ENCODE data around the gene KCNK15. TPM values are rescaled to one million over a fixed set of nuclear protein-coding genes. Genes with fewer than 3 reads are reported as not detected.
A peak's percentile ranks its signal among the peaks of the same experiment; 100 is the strongest.

KCNK15 gene
- total RNA-seq, 1 experiment from 2014 or later, result 3.0 TPM

DNA sequence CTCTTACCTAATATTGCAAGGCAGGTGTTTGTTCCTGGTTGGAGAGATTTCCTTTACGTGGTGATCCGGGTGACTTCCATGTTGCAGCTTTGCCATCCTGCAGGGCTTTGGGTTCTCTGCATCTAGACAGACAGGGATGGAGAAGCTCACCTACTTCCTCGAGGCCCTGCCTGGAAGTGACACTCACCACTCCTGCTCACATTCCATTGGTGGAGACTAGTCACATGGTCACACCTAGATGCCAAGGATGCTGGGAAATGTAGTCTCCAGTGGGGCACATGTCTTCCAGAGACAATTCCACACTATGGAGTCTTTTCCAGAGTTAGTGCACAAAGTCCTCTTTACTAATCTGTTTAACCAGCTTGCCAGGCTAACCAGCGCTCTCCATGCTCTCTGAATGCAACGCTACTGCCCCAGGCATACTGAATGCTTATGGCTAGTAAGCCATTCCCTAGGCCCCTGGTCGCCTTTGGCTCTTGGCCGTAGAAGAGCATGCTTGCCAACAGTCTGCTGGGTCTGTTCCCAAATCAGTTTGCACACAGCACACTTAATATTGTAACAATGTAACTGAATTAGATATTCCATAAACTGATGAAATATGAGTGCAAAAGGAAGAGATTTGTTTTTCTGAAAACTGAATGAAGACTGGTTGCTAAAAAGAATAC is 6.7 kb upstream of the KCNK15 start:
- intact Hi-C loops (cut with micrococcal nuclease), result no loop called here
- peak; percentile 80 for DNase-seq
- Histone ChIP-seq H4K20me1 (ENCODE audit: low read length) (no peaks in the 10 kb centered on the region), H3K27me3 (ENCODE audit: low read length) (no peaks in the 10 kb centered on the region), H3K9me2 (replicated peaks; ENCODE audit: low read length) (no peaks in the 10 kb centered on the region), H3K4me1 (ENCODE audit: insufficient read depth, low read length) (no peaks in the 10 kb centered on the region), H3K36me3 (ENCODE audit: low read depth, low read length) (no peaks in the 10 kb centered on the region), H3K4me3 (ENCODE audit: low read length) (no peak overlapping the region), H3K9me3 (ENCODE audit: low read length) (no peaks in the 10 kb centered on the region), H3K4me2 (ENCODE audit: low read length) (no peak overlapping the region), H3K9ac (ENCODE audit: low read length) (no peak overlapping the region), H3F3A (ENCODE audit: low read length, unreplicated experiment) (no peaks in the 10 kb centered on the region), H2AFZ (ENCODE audit: low read length) (no peak overlapping the region), H3K79me2 (ENCODE audit: low read length) (no peaks in the 10 kb centered on the region), H3K27ac (ENCODE audit: low read length) (no peak overlapping the region)
- peak; percentile 66 for ATAC-seq
- TF ChIP-seq, protein P1, sequence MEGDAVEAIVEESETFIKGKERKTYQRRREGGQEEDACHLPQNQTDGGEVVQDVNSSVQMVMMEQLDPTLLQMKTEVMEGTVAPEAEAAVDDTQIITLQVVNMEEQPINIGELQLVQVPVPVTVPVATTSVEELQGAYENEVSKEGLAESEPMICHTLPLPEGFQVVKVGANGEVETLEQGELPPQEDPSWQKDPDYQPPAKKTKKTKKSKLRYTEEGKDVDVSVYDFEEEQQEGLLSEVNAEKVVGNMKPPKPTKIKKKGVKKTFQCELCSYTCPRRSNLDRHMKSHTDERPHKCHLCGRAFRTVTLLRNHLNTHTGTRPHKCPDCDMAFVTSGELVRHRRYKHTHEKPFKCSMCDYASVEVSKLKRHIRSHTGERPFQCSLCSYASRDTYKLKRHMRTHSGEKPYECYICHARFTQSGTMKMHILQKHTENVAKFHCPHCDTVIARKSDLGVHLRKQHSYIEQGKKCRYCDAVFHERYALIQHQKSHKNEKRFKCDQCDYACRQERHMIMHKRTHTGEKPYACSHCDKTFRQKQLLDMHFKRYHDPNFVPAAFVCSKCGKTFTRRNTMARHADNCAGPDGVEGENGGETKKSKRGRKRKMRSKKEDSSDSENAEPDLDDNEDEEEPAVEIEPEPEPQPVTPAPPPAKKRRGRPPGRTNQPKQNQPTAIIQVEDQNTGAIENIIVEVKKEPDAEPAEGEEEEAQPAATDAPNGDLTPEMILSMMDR (conservative IDR thresholded peaks at IDR 0.05; ENCODE audit: low read depth, low read length), result no peak
- TF ChIP-seq EZH2 (IDR thresholded peaks at IDR 0.05; ENCODE audit: low read length, unreplicated experiment) (no peak), EZH2phosphoT487 (IDR thresholded peaks at IDR 0.05; ENCODE audit: borderline replicate concordance, low read length) (no peak)
- ChIA-PET POLR2A (ENCODE audit: unreplicated experiment) (no interaction called here), CTCF (interaction anchor here (0.5 kb wide), 1 partner anchor 128 kb away, joined by 5 read pairs; no protein-coding TSS in a partner anchor)
- BruUV-seq (replicated peaks), result no TSS peak

DNA sequence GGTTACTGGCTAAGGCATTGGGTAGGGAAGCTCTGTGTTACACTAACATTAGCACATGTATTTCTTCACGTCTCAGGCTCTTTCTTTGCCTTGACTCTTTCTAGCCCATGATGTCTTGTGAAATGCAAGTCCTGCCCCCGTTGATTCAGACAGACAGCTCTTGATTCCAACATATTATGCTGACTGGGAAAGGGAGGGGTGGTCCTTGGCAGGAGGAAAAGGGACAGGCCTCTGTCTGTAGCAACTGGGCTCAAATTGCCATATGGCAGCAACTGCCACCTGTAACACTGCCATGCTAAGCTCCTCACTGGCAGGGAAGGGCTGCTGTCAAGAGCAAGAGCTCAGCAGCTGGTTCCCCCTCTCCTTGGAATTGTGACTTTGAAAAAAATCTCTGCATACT is 5.7 kb upstream of the KCNK15 start:
- POLR2A ChIA-PET (ENCODE audit: unreplicated experiment), result no interaction called here
- H4K20me1 ChIP-seq (ENCODE audit: low read length), result no peaks in the 10 kb centered on the region
- BruUV-seq (replicated peaks), result no TSS peak
- H3K27me3 ChIP-seq (ENCODE audit: low read length), result no peaks in the 10 kb centered on the region
- H3K79me2 ChIP-seq (ENCODE audit: low read length), result no peaks in the 10 kb centered on the region
- no peak overlapping the region for H3K4me2 ChIP-seq (ENCODE audit: low read length)
- H3F3A ChIP-seq (ENCODE audit: low read length, unreplicated experiment), result no peaks in the 10 kb centered on the region
- H3K9ac ChIP-seq (ENCODE audit: low read length), result no peak overlapping the region
- H3K36me3 ChIP-seq (ENCODE audit: low read depth, low read length), result no peaks in the 10 kb centered on the region
- H2AFZ ChIP-seq (ENCODE audit: low read length), result no peak overlapping the region
- H3K9me2 ChIP-seq (replicated peaks; ENCODE audit: low read length), result no peaks in the 10 kb centered on the region
- H3K27ac ChIP-seq (ENCODE audit: low read length), result no peak overlapping the region
- H3K4me3 ChIP-seq (ENCODE audit: low read length), result no peak overlapping the region
- CTCF ChIA-PET, result no interaction called here
- TF ChIP-seq, protein P1 (conservative IDR thresholded peaks at IDR 0.05; ENCODE audit: low read depth, low read length), result no peak
- TF ChIP-seq EZH2 (IDR thresholded peaks at IDR 0.05; ENCODE audit: low read length, unreplicated experiment) (no peak), EZH2phosphoT487 (IDR thresholded peaks at IDR 0.05; ENCODE audit: borderline replicate concordance, low read length) (no peak)
- no peaks in the 10 kb centered on the region for H3K4me1 ChIP-seq (ENCODE audit: insufficient read depth, low read length)
- no peaks in the 10 kb centered on the region for H3K9me3 ChIP-seq (ENCODE audit: low read length)
- DNase-seq, result no peak
- no peak for ATAC-seq
- intact Hi-C loops (cut with micrococcal nuclease), result no loop called here

DNA sequence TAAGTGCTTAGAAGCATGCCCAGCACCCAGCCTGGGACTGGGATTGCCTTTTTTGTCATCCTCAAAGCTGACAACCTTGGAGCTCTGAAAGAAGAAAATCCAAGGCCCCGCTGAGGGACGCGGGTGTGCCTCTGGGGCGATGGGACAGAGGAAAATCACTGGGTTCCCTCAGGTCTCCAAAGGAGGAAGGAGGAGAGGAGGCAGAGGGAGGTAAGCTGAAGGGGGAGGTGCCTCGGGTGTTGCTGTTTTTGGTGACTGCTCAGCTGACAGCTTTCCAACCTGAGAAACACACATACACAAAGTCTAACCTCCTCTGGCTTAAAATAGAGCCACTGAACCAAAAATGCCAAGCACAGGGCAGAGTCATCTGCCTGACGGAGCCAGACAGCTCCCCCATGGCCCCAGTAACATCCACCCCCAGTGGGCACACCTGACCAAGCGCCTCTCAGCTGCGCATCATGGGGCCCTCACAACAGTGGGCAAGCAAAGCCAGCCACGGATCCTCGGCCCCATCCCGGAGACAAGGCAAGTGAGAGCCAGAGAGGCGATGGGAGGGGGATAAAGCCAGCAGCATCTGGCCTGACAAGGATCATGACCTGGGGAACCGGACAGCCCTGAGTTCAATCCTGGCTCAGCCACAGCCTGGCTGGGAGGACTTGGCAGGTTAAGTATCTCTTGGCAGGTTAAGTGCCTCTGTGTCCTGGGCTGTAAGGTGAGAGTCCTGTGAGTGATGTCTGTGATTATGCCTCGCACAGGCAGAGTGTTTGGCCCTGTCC is 3.2 kb upstream of the KCNK15 start:
- Histone ChIP-seq H3K36me3 (ENCODE audit: low read depth, low read length) (no peaks in the 10 kb centered on the region), H3K27ac (ENCODE audit: low read length) (no peak overlapping the region), H3K4me2 (ENCODE audit: low read length) (no peak overlapping the region), H3K27me3 (ENCODE audit: low read length) (peaks cover 3% of the 10 kb centered on the region; the same call in 1 of the 2 replicates), H3K4me3 (ENCODE audit: low read length) (no peak overlapping the region), H3K9me3 (ENCODE audit: low read length) (no peaks in the 10 kb centered on the region), H3K9ac (ENCODE audit: low read length) (no peak overlapping the region), H4K20me1 (ENCODE audit: low read length) (0 out of 2 replicates have a peak, but pooled peaks cover 3% of the 10 kb centered on the region), H3F3A (ENCODE audit: low read length, unreplicated experiment) (no peaks in the 10 kb centered on the region), H3K9me2 (replicated peaks; ENCODE audit: low read length) (no peaks in the 10 kb centered on the region), H3K4me1 (ENCODE audit: insufficient read depth, low read length) (peaks cover 20% of the 10 kb centered on the region), H2AFZ (ENCODE audit: low read length) (no peak overlapping the region), H3K79me2 (ENCODE audit: low read length) (no peaks in the 10 kb centered on the region)
- TF ChIP-seq EZH2 (IDR thresholded peaks at IDR 0.05; ENCODE audit: low read length, unreplicated experiment), result no peak
- intact Hi-C loops (cut with micrococcal nuclease), result no loop called here
- POLR2A ChIA-PET (ENCODE audit: unreplicated experiment), result no interaction called here
- no peak for DNase-seq
- BruUV-seq (replicated peaks), result no TSS peak
- CTCF ChIA-PET, result interaction anchor here (0.6 kb wide), 1 partner anchor 284 kb away, joined by 3 read pairs; no protein-coding TSS in a partner anchor
- ATAC-seq, result no peak
